ENCODE measurements around the gene UST.

The UST gene

GRCh38 chr6:148803979-148804378, 57.1 kb downstream of the UST start:
- no peak for DNase-seq (ENCODE audit: low spot score)

- DNase-seq (ENCODE audit: low spot score): no peak
These were observed 58.9 kb downstream of the UST start for GRCh38 chr6:148805777-148806176.

- DNase-seq (ENCODE audit: low spot score): no peak
These were observed 61.0 kb downstream of the UST start for GRCh38 chr6:148807784-148808183.

GRCh38 chr6:148808786-148809304, 62.0 kb downstream of the UST start:
- DNase-seq (ENCODE audit: low spot score): no peak

- peak; percentile 50 for DNase-seq (ENCODE audit: low spot score)
These were observed 64.6 kb downstream of the UST start for GRCh38 chr6:148811459-148811858.

GRCh38 chr6:148814082-148814790, 67.4 kb downstream of the UST start:
- no peak for DNase-seq (ENCODE audit: low spot score)

GRCh38 chr6:148814869-148815268, 68.0 kb downstream of the UST start:
- no peak for DNase-seq (ENCODE audit: low spot score)

- no peak for DNase-seq (ENCODE audit: low spot score)
These were observed 69.3 kb downstream of the UST start for GRCh38 chr6:148816117-148816516.

GRCh38 chr6:148817689-148818088, 70.9 kb downstream of the UST start:
- no peak for DNase-seq (ENCODE audit: low spot score)

- DNase-seq (ENCODE audit: low spot score): no peak
These were observed 72.2 kb downstream of the UST start for GRCh38 chr6:148818939-148819575.

- no peak for DNase-seq (ENCODE audit: low spot score)
These were observed 73.0 kb downstream of the UST start for GRCh38 chr6:148819852-148820251.

GRCh38 chr6:148822819-148823218, 76.0 kb downstream of the UST start:
- no peak for DNase-seq (ENCODE audit: low spot score)

GRCh38 chr6:148824291-148824690, 77.5 kb downstream of the UST start:
- no peak for DNase-seq (ENCODE audit: low spot score)

- no peak for DNase-seq (ENCODE audit: low spot score)
These were observed 78.1 kb downstream of the UST start for GRCh38 chr6:148824960-148825359.

GRCh38 chr6:148825492-148825891, 78.7 kb downstream of the UST start:
- DNase-seq (ENCODE audit: low spot score): no peak

- no peak for DNase-seq (ENCODE audit: low spot score)
These were observed 80.7 kb downstream of the UST start for GRCh38 chr6:148827416-148828045.

GRCh38 chr6:148828047-148828446, 81.2 kb downstream of the UST start:
- DNase-seq (ENCODE audit: low spot score): no peak

GRCh38 chr6:148829415-148830101, 82.7 kb downstream of the UST start:
- no peak for DNase-seq (ENCODE audit: low spot score)

GRCh38 chr6:148830614-148831013, 83.8 kb downstream of the UST start:
- no peak for DNase-seq (ENCODE audit: low spot score)

- no peak for DNase-seq (ENCODE audit: low spot score)
These were observed 84.2 kb downstream of the UST start for GRCh38 chr6:148831064-148831463.

- DNase-seq (ENCODE audit: low spot score): no peak
These were observed 84.7 kb downstream of the UST start for GRCh38 chr6:148831531-148831930.

- DNase-seq (ENCODE audit: low spot score): no peak
These were observed 89.2 kb downstream of the UST start for GRCh38 chr6:148835920-148836441.
